Activated gamma-delta T cell treated with anti-CD3 and anti-CD28 coated beads, Interleukin-2, amount 50 U/mL, for 16 hours (primary cell): ENCODE results near the gene KDM8.

Experiments used
- DNase-seq: peaks from one replicate; pipeline ENCODE4 v3.0.0-alpha.2; 2020; ENCODE audit warnings: low read depth

Gene KDM8

DNA sequence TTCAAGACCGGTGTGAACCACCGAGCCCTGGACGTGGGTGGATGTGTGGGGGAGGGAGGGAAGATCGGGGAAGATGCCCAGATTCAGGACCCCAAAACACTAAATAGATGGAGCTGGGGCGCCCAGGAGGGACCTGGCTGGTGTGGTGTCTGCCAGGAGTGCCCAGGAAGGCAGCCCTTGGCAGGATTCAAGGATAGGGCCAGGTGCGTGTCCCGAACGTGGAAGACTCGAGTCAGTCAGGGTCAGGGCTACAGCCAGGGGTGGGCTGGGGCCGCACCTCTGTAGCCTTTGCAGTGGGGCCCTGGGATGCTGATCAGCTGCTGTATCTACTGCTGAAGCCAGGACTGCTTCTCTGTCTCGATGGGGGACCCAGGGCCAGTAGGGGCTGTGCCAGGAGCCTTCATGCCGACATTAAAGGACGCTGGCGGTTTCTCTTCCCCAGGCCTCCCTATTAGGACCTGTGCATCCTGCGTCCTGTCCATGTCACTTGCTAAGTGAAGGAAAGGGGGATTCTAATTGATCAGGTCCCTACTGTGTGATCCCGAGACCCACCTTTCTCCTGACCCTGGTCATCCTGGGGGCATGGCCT is 13.1 kb downstream of the KDM8 start:
- DNase-seq: no peak

DNA sequence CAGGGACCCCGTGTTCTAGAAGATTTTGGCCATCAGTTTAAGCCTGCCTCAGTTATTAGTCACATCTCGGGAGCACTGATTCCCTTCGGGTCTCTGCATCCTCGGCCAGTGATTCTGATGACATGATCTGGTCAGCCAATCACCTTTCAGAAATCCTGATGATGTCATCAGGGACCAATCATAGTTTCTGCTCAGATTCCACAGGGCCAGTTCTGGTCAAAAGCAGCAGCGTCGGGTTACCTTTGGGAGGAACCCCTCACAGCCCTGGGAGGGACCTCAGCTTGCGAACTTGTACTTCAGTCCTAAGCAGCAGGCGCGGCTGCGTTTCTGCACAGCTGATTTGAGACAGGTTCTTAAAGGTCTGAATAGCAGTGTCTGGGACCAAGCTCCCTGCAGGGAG is 13.9 kb downstream of the KDM8 start:
- DNase-seq: no peak

DNA sequence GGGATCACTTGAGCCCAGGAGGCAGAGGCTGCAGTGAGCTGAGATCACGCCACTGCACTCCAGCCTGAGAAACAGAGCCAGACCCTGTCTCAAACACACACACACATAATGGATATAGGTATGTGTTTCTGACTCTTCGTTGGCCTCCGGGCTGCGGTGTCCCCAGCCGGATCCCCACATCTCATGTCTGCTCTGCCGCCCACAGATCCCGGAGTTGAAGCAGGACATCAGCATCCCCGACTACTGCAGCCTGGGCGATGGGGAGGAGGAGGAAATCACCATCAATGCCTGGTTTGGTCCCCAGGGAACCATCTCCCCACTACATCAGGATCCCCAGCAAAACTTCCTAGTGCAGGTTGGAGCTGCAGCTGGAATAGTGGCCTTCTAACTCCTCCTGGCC is 15.4 kb downstream of the KDM8 start:
- no peak for DNase-seq

DNA sequence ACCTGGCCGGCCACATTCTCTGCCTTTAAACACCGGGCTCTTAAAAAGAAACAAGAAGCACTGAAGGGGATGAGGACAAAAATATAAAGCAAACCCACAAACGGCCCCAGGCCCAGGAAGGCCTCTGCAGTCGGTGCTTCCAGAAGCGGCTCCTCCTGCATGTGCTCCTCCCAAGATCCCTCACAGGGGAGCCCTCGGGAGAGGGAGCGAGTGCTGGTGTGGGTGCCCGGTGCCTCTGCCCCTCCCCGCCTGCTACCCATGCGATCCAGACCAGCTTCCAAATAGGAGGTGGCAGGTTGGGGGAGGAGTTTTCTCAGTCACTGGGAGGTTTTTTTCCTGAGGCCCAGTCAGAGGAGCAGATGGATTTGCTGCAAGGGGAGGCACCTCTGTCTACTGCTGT is 15.8 kb downstream of the KDM8 start:
- DNase-seq: no peak

DNA sequence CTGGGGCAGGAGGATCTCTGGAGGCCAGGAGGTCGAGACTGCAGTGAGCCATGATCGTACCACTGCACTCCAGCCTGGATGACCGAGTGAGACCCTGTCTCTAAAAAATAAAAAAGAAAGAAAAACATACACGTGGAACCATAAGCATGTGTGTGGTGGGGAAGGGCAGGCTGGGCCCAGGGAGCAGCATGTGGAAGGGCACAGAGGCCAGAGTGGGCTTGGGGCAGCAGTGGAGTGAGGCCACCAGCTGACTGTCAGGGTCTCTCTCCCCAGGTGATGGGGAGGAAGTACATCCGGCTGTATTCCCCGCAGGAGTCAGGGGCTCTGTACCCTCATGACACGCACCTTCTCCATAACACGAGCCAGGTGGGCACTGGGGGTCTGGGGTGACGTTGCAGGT is 16.8 kb downstream of the KDM8 start:
- DNase-seq: no peak

DNA sequence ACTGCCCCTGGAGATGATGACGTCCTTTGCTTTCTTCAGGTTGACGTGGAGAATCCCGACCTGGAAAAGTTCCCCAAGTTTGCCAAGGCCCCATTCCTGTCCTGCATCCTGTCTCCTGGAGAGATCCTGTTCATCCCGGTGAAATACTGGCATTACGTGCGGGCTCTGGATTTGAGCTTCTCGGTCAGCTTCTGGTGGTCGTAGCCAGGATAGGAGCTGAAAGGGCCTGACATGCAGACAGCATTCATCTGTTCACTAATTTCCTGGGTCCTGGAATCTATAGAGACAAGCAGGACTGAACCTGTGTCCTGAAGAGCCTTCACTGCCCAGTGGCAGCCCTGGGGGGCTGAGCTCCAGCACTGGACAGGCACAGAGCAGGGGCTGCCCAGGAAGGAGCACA is 17.2 kb downstream of the KDM8 start:
- no peak for DNase-seq

DNA sequence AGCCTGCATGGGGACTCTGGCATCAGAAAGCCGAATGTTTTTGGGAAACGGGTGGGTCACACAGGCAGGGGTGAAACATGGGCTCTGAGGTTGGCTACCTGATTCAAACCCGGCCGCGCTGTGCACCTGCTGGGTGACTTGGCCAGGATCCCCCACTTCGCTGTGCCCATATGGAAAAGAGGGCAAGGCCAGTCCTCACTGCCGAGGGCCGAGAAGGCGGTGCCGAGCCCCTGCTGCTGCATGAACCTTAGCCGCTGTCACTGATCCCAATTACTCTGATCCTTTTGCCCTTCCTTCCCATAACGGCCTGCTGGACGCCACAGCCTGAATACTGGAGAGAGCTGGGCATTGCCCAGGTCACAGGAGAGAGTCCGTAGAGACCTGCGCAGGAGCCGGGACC is 17.7 kb downstream of the KDM8 start:
- DNase-seq: no peak

DNA sequence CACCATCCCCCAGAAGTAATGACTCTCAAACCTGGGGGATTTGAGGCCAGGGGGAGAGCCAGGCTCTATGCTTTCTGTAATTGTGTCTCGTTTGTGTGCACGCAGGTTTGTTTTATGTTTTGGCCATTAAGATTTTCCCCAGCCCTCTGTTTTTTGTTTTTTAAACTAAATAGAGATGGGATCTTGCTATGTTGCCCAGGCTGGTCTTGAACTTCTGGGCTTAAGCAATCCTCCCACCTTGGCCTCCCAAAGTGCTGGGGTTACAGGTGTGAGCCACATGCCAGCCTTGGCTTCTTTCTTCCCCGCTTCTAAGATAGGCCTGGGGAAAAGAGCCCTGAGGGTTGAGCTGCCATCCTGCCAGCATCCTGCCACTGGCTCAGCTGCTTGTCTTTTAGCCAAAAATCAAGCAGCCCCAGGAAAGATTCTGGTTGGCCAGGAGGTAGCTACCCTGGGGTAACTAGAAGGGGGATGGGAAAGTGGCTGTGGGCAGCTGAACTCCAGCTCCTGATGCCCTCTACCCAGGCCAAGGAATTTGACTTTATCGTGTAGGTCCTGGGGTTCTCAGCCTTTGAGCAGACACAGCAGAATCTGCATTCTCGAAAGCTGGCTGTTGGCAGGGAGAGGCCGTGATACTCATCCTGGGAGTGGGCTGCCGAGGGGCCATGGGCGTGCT is 18.4 kb downstream of the KDM8 start:
- no peak for DNase-seq

DNA sequence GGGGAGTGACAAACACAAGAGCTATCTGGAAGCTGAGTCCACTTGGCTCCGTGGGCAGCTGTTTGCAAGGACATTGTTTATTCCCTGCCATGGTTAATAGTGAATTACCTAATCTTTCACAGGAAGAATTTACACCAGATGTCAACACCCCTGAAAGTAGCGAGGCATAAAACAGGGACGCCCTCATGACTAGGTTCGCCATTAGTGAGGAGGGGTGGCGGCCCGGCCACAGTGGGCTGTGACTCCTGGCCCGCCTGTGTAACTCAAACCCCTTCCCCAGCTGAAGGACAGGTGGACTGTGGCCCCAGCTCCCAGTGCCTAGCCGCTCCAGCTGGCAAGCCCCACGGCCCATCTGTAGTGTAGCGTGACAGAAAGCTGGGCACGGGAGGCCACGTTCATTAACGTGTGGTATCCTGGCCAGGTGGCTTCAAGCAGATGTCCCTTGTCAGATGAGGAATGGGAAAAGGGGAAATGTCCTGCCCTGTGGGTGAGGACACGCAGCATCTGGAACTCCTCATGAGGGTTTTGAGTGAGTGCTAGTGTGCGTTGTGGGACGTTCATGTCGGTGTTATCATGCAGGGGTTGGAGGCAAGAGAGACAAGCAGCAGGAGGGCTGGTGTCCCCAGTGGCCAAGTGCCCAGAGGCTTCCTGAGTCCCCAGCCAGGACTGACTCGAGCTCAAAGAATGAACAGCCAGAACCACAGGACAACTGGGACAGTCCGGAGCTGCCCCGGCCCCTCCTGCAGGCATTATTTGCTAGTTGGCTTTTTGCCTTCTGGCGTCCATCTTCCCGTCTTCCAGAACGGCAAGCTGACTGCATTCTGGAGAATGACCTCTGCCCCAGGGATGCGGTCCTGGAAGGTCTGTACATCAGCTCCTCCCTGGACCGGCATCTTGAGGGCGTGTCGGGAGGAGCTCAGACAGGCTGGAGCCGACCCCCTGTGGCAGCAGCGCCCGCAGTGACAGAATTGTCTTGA is 19.2 kb downstream of the KDM8 start:
- no peak for DNase-seq

DNA sequence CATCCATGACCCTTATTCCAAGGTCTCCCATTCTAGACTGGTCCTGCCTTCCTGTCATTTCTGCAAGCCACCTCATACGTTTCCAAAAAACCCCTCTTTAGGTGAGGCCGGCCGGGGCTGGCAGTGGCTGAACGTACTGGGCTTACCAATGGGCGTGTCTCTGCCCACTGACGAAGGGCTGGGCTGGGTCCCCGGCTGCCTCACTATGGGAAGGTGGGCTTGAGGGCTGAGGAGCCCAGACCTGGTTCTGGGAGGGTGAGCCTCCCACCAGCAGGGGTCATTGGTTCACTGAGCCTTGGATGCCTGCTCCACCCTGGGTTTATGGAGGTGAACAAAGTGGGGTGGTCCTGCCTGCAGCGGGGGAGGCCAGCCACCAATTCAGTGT is 19.9 kb downstream of the KDM8 start:
- DNase-seq: no peak

DNA sequence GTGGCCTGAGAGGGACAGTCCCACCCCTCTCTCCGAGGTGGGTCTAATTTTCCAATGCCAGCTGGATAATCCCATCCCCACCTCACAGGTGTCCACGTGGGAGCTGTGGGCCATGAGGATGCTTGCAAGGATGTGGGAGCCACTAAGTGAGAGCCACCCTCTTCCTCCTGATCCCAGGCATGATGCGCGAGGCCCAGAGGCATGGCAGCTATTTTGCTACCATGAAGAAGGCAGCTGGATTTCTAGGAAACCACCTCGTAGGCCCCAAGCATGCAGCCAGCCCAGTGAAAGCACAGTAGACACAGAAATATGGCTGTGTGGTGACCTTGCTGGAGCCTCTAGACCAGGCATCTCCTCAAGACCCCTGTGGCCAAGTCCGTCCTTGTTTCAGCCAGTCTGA is 20.4 kb downstream of the KDM8 start:
- DNase-seq: no peak

DNA sequence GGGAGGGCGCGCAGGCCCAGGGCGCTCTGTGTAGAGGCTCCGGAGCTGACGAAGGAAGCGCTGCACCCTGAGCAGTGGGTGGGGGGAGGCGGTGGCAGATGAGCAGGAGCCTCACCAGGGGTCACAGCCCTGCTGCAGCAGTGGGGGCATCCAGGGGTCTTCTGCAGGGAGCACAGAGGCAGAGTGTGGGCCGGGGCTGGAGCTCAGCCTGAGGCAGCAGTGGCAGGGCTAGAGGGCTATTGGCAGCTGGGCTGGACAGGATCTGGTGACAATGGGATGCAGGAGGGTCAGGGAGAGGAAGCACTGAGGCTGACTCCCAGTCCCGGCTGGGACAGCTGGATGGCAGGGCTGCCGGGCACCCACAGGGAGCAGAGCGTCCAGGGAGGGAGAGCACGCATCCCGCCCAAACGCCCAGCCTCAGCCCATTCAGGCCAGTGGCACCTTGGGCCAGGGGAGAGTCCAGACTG is 21.0 kb downstream of the KDM8 start:
- no peak for DNase-seq

DNA sequence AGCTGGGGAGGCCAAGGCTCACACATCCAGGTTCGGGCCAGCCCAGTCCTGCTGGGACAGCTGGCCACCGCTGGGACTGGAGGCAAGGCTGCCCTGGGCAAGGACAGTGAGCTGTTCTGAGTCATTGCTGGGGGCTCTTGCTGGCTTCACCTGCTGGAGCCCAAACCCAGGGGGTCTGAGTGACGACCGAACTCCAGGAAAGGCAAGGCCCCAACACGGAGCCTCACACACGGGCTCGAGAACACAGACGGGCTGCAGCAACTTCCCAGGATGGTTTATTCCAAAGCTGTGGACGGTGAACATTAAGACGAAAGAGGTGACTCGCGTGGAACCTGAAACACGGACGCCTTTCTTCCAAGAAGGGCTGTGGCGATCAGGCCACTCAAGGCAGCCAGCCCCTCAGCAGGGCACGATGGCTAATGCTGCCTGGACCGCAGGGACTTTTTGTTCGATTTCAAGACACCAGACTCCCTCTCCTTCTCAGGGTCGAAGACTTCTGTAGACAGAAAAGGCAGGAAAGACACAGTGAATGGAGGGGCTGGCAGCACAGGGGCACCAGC is 21.5 kb downstream of the KDM8 start:
- no peak for DNase-seq

DNA sequence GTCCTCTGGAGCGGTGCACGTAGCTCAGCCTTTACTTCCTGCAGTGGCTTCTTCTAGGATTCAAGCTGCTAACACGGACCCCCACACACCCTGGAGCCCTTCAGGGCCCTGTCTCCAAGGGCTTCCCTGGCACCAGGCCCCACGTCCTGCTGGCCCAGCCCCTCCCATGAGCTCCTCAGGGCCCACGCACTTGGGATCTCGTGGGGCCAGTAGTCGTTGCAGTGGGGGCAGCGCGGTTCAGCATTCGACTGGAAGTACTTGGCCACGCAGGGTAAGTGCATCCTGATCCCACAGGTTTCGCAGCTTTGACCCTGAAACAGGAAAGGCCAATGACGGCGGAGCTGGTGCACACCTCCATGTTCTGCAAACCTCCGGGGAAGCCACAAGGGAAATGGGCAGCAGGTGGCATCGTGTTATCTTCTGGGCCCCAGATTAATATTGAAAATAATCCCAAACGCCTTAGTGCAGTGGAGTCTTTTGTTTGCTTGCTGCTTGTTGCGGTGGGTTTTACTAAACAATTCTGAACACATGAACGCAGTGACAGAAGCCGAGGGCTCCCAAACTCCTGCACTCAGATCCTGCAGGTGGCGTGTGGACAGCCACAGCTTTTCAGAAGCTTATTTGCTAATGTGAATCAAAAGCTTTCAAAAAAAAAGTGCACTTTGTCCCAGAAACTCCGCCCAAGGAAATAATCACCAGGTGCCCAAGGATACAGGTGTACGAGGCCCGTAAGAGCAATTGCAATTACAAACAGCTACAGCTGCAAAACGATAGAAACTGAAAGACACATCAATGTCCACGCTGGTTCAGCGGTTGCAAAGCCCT is 22.4 kb downstream of the KDM8 start:
- DNase-seq: no peak

DNA sequence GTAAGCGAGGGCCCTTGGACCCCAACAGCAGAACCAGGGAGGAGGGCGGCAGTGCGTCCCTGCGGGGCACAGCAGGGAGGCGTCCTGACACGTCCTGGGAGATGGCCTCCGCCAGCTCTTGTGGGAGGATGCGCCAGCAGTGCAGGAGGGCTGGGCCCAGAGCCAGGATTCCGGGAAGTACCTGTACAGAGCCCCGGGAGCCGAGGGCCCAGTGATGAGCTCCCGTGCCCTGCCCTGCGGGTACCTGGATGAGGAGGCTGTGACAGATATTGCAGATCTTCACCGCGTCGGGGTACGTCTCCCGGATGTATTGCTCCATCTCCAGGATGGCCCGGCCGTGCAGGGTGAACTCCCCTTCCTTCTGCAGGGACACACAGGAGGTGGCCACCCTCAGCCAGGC is 23.1 kb downstream of the KDM8 start:
- DNase-seq: no peak

DNA sequence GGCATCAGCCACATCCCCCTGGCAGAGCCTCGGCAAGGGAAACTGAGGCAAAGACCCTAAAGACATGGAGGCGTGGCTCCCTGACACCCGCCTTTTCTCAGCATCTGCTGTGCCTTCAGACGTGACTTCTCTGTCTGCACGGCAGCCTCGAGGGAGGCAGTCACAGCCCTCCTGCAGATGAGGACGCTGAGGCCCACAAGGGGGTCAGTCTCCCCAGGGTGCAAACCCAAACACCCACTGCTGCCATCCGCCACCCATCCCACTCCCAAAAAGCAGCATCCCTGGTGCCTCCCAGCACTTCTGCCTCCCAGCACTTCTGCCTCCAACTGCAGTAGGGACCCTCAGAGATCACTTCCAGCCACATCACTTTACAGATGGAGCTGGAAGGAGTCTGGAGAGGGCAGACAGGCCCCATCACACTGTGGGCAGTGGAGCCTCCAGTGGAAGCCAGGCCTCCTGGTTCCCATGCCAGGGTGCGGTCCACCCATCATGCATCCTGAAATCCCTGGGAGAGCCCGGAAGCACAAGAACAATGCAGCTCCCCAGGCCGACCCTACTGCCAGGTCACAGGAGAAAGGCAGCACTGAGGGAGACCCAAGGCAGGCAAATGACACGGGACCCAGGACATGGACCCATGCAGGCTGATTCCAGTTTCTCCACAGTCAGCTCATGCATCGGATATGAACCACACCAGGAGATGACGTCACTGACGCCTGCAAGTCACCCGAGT is 23.8 kb downstream of the KDM8 start:
- no peak for DNase-seq

DNA sequence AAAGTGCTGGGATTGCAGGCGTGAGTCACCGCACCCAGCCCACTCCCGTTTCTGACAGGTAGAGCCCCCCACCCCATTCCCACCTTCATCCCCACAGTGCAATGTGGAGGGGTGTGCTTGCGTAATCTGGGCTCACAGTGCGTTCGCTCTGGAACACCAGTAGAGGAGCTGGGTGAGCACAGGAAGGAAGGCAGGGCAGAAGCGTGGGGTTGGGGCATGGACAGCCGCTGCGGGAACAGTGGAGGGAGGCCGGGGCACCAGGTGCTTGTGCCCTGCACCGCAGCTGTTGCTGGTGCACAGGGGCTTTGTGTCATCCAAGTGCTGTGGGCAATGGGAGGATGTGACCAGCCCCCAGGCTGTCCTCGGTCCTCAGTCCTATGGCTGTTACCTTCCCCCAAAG is 24.7 kb downstream of the KDM8 start:
- no peak for DNase-seq

DNA sequence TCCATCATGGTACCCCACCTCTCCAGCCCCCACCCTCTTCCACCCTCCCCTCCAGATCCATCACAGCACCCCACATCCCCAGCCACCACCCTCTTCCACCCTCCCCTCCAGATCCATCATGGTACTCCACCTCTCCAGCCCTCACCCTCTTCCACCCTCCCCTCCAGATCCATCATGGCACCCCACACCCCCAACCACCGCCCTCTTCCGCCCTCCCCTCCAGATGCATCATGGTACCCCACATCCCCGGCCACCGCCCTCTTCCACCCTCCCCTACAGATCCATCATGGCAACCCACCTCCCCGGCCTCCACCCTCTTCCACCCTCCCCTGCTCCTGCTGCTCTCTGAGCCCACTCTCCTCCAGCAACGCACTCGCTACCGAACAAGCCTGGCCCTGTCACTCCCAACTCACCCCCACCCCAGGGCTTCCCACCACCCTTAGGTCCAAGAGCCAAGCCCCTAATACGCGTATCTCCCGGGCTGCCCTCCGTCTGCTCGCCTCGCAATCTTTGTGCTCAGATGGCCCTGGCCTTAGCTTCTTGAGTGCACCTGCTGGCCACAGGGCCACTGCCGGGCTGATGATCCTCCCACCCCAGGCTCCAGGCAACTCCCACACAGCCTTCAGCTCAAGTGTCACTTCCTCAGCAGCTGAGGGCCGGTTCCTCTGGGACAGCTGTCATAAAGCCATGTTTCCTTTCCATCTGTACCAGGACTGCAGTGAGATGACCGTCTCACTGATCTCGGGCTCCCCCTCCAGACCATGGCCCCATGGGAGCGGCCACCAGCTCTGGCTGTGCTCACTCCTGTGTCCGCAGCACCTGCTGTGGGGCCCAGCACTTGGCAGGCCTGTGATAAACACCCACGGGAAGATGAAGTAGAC is 25.5 kb downstream of the KDM8 start:
- no peak for DNase-seq

DNA sequence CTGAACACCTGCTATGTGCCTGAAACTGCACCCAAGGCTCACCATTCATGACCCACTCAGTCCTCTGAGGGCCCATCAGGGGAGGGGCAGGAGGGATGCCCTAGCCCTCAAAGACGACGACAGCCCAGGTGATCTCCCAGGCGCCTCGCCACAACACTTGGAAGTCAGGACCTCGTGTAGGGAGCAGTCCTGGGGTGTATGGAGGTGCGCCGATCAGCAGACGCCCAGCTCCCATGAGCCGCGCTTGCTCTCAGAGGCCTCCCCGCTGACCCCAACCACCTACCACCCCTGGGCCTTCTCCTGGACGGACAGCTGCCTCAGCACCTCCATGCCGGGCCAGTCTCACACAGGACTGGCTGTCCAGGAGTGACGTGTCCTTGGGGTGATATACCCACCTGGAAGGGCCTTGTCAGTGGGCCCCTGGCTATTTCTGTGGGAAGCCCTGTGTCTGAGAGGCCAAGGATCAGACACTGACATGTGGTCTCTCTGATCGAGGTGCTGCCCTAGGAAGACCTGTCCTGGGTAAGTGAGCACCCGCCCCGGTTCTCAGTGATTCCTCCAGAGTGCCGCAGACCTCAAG is 26.7 kb downstream of the KDM8 start:
- DNase-seq: no peak

DNA sequence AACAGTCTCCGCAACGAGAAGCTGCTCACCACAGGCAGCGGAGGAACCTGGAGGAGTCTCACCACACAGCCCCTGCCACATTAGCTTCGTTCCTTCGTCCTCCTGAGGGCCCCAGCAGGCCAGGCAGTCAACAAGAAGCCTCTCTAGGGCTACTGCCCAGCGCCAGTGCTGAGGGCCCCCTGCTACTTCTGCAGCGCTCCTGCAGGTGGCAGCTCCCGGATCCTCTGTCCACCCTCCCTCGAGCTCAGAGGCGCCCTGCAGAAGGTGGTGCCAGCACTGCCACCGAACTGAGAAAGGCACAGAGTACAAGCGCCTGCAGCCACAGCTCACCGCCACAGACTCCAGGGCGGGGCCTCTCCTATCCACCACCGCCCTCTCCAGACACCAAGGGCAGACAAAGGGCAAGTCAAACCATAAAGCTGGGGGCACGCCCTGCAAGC is 27.3 kb downstream of the KDM8 start:
- DNase-seq: peak; percentile 51
